PC-3 (cell line): ENCODE data around the gene FARS2.

Experiments
- CTCF ChIP-seq: fragments of 300-600 bp; sonication (generic); conservative IDR thresholded peaks from 2 replicates; pipeline ENCODE4 v1.5.1; 2017; ENCODE audit warnings: antibody characterized with exemption, low read depth, mild to moderate bottlenecking, low read length
- EZH2 ChIP-seq: fragments of 300-600 bp; sonication (generic); IDR thresholded peaks from one replicate; pipeline ENCODE4 v1.6.1; 2017; ENCODE audit warnings: antibody characterized with exemption, mild to moderate bottlenecking, low read length; ENCODE audit not compliant: unreplicated experiment
- EZH2phosphoT487 ChIP-seq: fragments of 300-600 bp; sonication (generic); IDR thresholded peaks from 2 replicates; pipeline ENCODE4 v1.6.1; 2018; ENCODE audit warnings: mild to moderate bottlenecking, antibody characterized with exemption, low read length, borderline replicate concordance

DNA sequence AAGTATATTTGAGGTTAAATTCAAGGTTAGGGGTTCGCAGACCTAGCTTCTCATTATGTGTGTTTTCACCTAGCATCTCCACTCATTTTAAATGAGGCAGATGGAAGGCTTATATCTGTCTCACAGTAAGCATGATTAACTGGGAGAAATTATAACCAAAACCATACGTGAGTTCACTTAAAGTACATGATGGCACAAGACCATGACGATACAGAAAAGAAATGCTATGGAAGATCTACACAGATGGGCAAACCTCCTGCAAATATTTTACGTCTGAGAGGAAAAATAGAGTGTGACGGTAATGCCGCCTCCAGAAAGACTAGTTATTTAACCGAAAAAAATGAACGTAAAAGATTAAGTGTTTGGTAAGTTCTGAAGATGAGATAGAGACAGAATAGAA lies 337.8 kb downstream of the FARS2 start:
- TF ChIP-seq CTCF: no peak
- no peak for TF ChIP-seq EZH2phosphoT487
- TF ChIP-seq EZH2: no peak
